Type B pancreatic cell (in vitro differentiated cells): ENCODE measurements around the gene ZBTB8A. TPM values are rescaled to one million over a fixed set of nuclear protein-coding genes. Genes with fewer than 3 reads are reported as not detected.

Source experiments
- DNase-seq: peaks from one replicate; pipeline ENCODE4 v3.0.0; 2021; ENCODE audit warnings: mixed read lengths; ENCODE audit not compliant: unreplicated experiment; ENCODE audit errors: extremely low spot score
- H3K27ac Mint-ChIP-seq: 2 replicates; pipeline ENCODE4 v1.8.0; 2021; ENCODE audit warnings: mild to moderate bottlenecking, mixed read lengths
- H3K27me3 Mint-ChIP-seq: 2 replicates; pipeline ENCODE4 v1.8.0; 2021; ENCODE audit warnings: mixed read lengths
- H3K36me3 Mint-ChIP-seq: 2 replicates; pipeline ENCODE4 v1.8.0; 2021; ENCODE audit warnings: mixed read lengths
- H3K4me1 Mint-ChIP-seq: one replicate; pipeline ENCODE4 v1.8.0; 2021; ENCODE audit warnings: mixed read lengths; ENCODE audit not compliant: unreplicated experiment
- H3K4me3 Mint-ChIP-seq: 2 replicates; pipeline ENCODE4 v1.8.0; 2021; ENCODE audit warnings: mild to moderate bottlenecking, mixed read lengths
- H3K9me3 Mint-ChIP-seq: 2 replicates; pipeline ENCODE4 v1.8.0; 2021; ENCODE audit warnings: mixed read lengths
- total RNA-seq: library from RNA; stranded (reverse); gene quantifications from 2 replicates; pipeline ENCODE4 v1.2.1, GENCODE V29; 2021; ENCODE audit warnings: low replicate concordance
- TF ChIP-seq, protein P1 (sequence below): fragments of 200-600 bp; sonication (generic); conservative IDR thresholded peaks from 2 replicates; pipeline ENCODE4 v1.5.0; 2021; ENCODE audit warnings: antibody characterized with exemption, mild to moderate bottlenecking

Gene ZBTB8A
- total RNA-seq, 1 donor from 2014 or later = 9.5 TPM

DNA sequence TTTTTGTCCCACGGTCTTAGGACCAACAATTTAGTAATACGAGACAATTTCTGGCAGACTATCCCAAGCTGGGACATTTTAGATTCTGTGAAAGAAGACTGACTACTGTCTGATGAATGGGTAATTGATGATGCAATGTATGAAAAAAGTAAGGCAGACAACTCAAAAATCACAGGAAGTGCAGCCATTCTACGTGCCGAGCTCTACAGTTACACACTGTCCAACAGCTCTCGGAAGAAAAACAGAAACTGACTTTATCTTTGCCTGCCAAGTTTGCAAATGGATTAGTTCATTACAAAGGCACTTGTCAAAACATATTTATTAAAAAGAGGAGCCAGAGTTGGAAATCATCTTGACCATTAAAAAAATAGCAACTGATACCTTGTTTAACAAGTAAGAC lies 43.1 kb upstream of the ZBTB8A start:
- Mint-ChIP-seq H3K4me1 (peaks cover 21% of the 10 kb centered on the region), H3K27ac (peak overlapping the region; percentile 85), H3K4me3 (peak overlapping the region; percentile 62), H3K27me3 (no peaks in the 10 kb centered on the region), H3K9me3 (no peaks in the 10 kb centered on the region), H3K36me3 (no peaks in the 10 kb centered on the region)
- no peak for DNase-seq
- TF ChIP-seq, protein P1, sequence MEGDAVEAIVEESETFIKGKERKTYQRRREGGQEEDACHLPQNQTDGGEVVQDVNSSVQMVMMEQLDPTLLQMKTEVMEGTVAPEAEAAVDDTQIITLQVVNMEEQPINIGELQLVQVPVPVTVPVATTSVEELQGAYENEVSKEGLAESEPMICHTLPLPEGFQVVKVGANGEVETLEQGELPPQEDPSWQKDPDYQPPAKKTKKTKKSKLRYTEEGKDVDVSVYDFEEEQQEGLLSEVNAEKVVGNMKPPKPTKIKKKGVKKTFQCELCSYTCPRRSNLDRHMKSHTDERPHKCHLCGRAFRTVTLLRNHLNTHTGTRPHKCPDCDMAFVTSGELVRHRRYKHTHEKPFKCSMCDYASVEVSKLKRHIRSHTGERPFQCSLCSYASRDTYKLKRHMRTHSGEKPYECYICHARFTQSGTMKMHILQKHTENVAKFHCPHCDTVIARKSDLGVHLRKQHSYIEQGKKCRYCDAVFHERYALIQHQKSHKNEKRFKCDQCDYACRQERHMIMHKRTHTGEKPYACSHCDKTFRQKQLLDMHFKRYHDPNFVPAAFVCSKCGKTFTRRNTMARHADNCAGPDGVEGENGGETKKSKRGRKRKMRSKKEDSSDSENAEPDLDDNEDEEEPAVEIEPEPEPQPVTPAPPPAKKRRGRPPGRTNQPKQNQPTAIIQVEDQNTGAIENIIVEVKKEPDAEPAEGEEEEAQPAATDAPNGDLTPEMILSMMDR = no peak

DNA sequence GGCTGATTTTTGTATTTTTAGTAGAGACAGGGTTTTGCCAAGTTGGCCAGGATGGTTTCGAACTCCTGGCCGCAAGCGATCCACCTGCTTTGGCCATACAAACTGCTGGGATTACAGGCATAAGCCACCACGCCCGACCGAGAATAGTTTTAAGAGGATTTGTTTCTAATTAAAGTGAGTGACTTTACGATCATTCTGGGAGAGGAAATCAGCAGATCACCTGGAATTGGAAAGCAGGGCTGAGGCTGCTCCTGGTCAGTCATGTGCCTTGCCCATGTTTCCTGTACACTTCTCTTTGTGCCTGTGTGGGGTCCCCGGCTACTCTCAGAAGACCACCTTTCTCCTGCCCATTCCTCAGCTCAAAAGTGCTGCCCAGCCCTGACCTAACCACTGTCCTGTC lies 40.5 kb upstream of the ZBTB8A start:
- H3K27me3 Mint-ChIP-seq = no peaks in the 10 kb centered on the region
- no peak for DNase-seq
- no peak overlapping the region for H3K27ac Mint-ChIP-seq
- peaks cover 22% of the 10 kb centered on the region for H3K4me1 Mint-ChIP-seq
- TF ChIP-seq, protein P1 = no peak
- no peaks in the 10 kb centered on the region for H3K36me3 Mint-ChIP-seq
- peak overlapping the region; percentile 91 for H3K4me3 Mint-ChIP-seq
- no peaks in the 10 kb centered on the region for H3K9me3 Mint-ChIP-seq

- Mint-ChIP-seq H3K27ac (peak overlapping the region; percentile 83), H3K36me3 (no peaks in the 10 kb centered on the region), H3K4me1 (peaks cover 14% of the 10 kb centered on the region), H3K27me3 (no peaks in the 10 kb centered on the region), H3K9me3 (no peaks in the 10 kb centered on the region), H3K4me3 (peak overlapping the region; percentile 91)
- peak; percentile 74 for DNase-seq
- TF ChIP-seq, protein P1 = no peak
Measured at GRCh38 chr1:32500387-32501209, 38.6 kb upstream of the ZBTB8A start.

DNA sequence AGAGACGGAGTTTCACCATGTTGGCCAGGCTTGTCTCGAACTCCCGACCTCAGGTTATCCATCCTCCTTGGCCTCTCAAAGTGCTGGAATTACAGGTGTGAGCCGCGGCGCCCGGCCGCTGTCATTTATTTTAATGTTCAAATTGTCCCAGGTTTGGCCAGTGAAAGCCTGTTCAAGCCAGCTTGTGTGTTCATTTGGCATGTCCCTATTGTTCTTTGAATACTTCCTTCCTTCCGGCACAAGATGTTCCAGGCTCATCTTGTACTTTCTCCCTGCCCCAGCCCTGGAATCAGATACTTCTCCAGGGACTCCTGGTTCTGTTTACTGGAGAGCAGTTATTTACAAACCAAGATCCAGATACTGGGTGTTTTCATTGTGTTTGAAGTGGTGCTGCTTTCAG lies 37.4 kb upstream of the ZBTB8A start:
- H3K36me3 Mint-ChIP-seq = no peaks in the 10 kb centered on the region
- DNase-seq = no peak
- H3K27me3 Mint-ChIP-seq = no peaks in the 10 kb centered on the region
- H3K9me3 Mint-ChIP-seq = no peaks in the 10 kb centered on the region
- H3K27ac Mint-ChIP-seq = peak overlapping the region; percentile 62
- H3K4me3 Mint-ChIP-seq = peak overlapping the region; percentile 77
- peaks cover 9% of the 10 kb centered on the region for H3K4me1 Mint-ChIP-seq
- TF ChIP-seq, protein P1 = no peak

GRCh38 chr1:32503153-32503552 lies 36.1 kb upstream of the ZBTB8A start:
- TF ChIP-seq, protein P1 = no peak
- no peak for DNase-seq
- H3K27ac Mint-ChIP-seq = no peak overlapping the region
- H3K4me1 Mint-ChIP-seq = peaks cover 4% of the 10 kb centered on the region
- no peak overlapping the region for H3K4me3 Mint-ChIP-seq
- no peaks in the 10 kb centered on the region for H3K36me3 Mint-ChIP-seq
- H3K27me3 Mint-ChIP-seq = no peaks in the 10 kb centered on the region
- no peaks in the 10 kb centered on the region for H3K9me3 Mint-ChIP-seq
